GM06990 (cell line): ENCODE data around the gene ZNF536.
"Not testable (repeated sequence)": the region's sequence is repeated elsewhere in the genome, so short reads cannot be mapped to it uniquely, and the experiment has no call there.

Source experiments
- DNase-seq: peaks from one replicate; pipeline ENCODE4 v3.0.0-alpha.2; 2011; ENCODE audit not compliant: insufficient read length; ENCODE audit errors: extremely low read depth
- H3K27me3 ChIP-seq: replicated peaks from 2 replicates; pipeline ENCODE4 v1.6.0; 2011; ENCODE audit warnings: low read length; ENCODE audit not compliant: control insufficient read depth, insufficient read depth
- H3K36me3 ChIP-seq: 2 replicates; pipeline ENCODE4 v1.5.1; 2011; ENCODE audit warnings: low read length; ENCODE audit not compliant: control insufficient read depth, insufficient read depth
- H3K4me3 ChIP-seq: replicated peaks from 2 replicates; pipeline ENCODE4 v1.5.1; 2011; ENCODE audit warnings: low read depth, mild to moderate bottlenecking, control low read depth, low read length
- TF ChIP-seq, protein P1 (sequence below): IDR thresholded peaks from 2 replicates; pipeline ENCODE4 v1.5.1; 2011; ENCODE audit warnings: low read length, control low read depth, mild to moderate bottlenecking, inconsistent platforms; ENCODE audit not compliant: insufficient read depth, poor library complexity, severe bottlenecking

Gene ZNF536

GRCh38 chr19:30444686-30445232 lies 72.6 kb downstream of the ZNF536 start:
- TF ChIP-seq, protein P1, sequence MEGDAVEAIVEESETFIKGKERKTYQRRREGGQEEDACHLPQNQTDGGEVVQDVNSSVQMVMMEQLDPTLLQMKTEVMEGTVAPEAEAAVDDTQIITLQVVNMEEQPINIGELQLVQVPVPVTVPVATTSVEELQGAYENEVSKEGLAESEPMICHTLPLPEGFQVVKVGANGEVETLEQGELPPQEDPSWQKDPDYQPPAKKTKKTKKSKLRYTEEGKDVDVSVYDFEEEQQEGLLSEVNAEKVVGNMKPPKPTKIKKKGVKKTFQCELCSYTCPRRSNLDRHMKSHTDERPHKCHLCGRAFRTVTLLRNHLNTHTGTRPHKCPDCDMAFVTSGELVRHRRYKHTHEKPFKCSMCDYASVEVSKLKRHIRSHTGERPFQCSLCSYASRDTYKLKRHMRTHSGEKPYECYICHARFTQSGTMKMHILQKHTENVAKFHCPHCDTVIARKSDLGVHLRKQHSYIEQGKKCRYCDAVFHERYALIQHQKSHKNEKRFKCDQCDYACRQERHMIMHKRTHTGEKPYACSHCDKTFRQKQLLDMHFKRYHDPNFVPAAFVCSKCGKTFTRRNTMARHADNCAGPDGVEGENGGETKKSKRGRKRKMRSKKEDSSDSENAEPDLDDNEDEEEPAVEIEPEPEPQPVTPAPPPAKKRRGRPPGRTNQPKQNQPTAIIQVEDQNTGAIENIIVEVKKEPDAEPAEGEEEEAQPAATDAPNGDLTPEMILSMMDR: no peak
- Histone ChIP-seq H3K27me3 (no peaks in the 10 kb centered on the region), H3K36me3 (no peaks in the 10 kb centered on the region), H3K4me3 (no peak overlapping the region)
- DNase-seq: no peak

DNA sequence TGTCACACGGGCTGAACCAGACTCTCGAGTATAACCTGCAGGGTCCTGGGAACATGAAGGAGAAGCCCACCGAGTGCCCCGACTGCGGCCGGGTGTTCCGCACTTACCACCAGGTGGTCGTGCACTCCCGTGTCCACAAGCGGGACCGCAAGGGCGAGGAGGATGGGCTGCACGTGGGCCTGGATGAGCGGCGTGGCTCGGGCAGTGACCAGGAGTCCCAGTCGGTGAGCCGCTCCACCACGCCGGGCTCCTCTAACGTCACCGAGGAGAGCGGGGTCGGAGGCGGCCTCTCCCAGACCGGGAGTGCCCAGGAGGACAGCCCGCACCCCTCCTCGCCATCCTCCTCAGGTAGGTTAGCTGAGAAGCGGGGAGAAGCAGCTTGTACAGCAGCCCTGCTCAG lies 73.2 kb downstream of the ZNF536 start:
- TF ChIP-seq, protein P1: no peak
- Histone ChIP-seq H3K36me3 (no peaks in the 10 kb centered on the region), H3K4me3 (no peak overlapping the region), H3K27me3 (no peaks in the 10 kb centered on the region)
- no peak for DNase-seq

DNA sequence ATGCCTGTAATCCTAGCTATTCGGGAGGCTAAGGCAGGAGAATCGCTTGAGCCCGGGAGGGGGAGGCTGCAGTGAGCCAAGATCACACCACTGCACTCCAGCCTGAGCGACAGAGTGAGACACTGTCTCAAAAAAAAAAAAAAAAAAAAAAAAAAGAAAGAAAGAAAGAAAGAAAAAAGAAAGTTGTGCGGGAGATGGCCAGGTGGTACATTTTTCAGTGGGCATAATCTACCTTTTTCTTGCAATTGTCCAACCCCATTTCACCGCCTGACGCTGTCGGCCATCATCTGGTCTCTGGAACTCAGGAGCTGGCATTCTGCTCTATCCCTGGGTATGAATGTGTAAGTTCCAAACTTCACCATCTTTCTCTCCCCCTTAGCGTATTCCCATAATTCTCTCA lies 73.9 kb downstream of the ZNF536 start:
- not testable (repeated sequence) for H3K4me3 ChIP-seq, DNase-seq, H3K27me3 ChIP-seq, H3K36me3 ChIP-seq

- Histone ChIP-seq H3K4me3 (no peak overlapping the region), H3K36me3 (no peaks in the 10 kb centered on the region), H3K27me3 (no peaks in the 10 kb centered on the region)
- no peak for DNase-seq
- TF ChIP-seq, protein P1: no peak
Observed at GRCh38 chr19:30446850-30447552, 74.8 kb downstream of the ZNF536 start.

GRCh38 chr19:30447553-30447870 lies 75.3 kb downstream of the ZNF536 start:
- Histone ChIP-seq H3K27me3 (no peaks in the 10 kb centered on the region), H3K4me3 (no peak overlapping the region), H3K36me3 (no peaks in the 10 kb centered on the region)
- TF ChIP-seq, protein P1: no peak
- DNase-seq: no peak

GRCh38 chr19:30448386-30449077 lies 76.3 kb downstream of the ZNF536 start:
- no peak for DNase-seq
- TF ChIP-seq, protein P1: no peak
- H3K36me3 ChIP-seq: no peaks in the 10 kb centered on the region
- no peaks in the 10 kb centered on the region for H3K27me3 ChIP-seq
- no peak overlapping the region for H3K4me3 ChIP-seq
